ENCODE measurements around the gene PCDHB6.
"Not testable (repeated sequence)": the region's sequence is repeated elsewhere in the genome, so short reads cannot be mapped to it uniquely, and the experiment has no call there.

The PCDHB6 gene

GRCh38 chr5:141201646-141202045, 51.8 kb downstream of the PCDHB6 start:
- DNase-seq, result not testable (repeated sequence)

All from hypothalamus (tissue), 51 donors.